Esophagus squamous epithelium (tissue), 4 donors: ENCODE results near the gene PRKG1.
"Not testable (repeated sequence)": the region's sequence is repeated elsewhere in the genome, so short reads cannot be mapped to it uniquely, and the experiment has no call there.

Experiments
- POLR2A ChIP-seq, 4 donors: fragments of 450-650 bp; IDR thresholded peaks; one replicate each; pipeline ENCODE4 v1.6.1; 2017; ENCODE audit warnings: antibody characterized with exemption in 4 of 4, mild to moderate bottlenecking in 4 of 4, moderate library complexity in 3 of 4
- TF ChIP-seq, protein P1 (sequence below), 6 experiments: fragments of 450-650 bp in 4 of 6; fragments of 200-600 bp in 2 of 6; sonication (generic) in 2 of 6; IDR thresholded peaks; one replicate each; pipeline ENCODE4 v1.5.1; 2016 to 2019; ENCODE audit warnings: antibody characterized with exemption in 6 of 6, mild to moderate bottlenecking in 4 of 6, moderate library complexity in 4 of 6

DNA sequence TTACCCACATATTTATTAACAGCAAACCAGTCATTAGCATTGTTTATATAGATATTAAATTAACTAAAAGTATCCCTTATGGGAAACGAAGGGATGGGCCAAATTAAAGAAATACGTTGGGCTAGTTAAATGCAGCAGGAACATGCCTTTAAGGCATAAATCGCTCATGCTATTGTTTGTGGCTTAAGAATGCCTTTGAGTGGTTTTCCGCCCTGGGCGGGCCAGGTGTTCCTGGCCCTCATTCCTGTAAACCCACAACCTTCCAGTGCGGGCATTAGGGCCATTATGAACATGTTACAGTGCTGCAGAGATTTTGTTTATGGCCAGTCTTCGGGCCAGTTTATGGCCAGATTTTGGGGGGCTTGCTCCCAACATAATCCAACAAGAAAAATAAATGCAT, 1173.6 kb downstream of the PRKG1 start:
- TF ChIP-seq POLR2A (IDR thresholded peaks at IDR 0.05), result not testable (repeated sequence)
- TF ChIP-seq, protein P1, sequence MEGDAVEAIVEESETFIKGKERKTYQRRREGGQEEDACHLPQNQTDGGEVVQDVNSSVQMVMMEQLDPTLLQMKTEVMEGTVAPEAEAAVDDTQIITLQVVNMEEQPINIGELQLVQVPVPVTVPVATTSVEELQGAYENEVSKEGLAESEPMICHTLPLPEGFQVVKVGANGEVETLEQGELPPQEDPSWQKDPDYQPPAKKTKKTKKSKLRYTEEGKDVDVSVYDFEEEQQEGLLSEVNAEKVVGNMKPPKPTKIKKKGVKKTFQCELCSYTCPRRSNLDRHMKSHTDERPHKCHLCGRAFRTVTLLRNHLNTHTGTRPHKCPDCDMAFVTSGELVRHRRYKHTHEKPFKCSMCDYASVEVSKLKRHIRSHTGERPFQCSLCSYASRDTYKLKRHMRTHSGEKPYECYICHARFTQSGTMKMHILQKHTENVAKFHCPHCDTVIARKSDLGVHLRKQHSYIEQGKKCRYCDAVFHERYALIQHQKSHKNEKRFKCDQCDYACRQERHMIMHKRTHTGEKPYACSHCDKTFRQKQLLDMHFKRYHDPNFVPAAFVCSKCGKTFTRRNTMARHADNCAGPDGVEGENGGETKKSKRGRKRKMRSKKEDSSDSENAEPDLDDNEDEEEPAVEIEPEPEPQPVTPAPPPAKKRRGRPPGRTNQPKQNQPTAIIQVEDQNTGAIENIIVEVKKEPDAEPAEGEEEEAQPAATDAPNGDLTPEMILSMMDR (IDR thresholded peaks at IDR 0.05), result not testable (repeated sequence)
